NCI-H2196 treated with DMSO at 0.1 percent for 48 hours (cell line): ENCODE data around the gene MAOA.
"Not testable (repeated sequence)": the region's sequence is repeated elsewhere in the genome, so short reads cannot be mapped to it uniquely, and the experiment has no call there.

Experiments
- DNase-seq: peaks from one replicate; lab custom pipeline; 2025; ENCODE audit not compliant: unreplicated experiment; lab: John Stamatoyannopoulos, UW

The MAOA gene

DNA sequence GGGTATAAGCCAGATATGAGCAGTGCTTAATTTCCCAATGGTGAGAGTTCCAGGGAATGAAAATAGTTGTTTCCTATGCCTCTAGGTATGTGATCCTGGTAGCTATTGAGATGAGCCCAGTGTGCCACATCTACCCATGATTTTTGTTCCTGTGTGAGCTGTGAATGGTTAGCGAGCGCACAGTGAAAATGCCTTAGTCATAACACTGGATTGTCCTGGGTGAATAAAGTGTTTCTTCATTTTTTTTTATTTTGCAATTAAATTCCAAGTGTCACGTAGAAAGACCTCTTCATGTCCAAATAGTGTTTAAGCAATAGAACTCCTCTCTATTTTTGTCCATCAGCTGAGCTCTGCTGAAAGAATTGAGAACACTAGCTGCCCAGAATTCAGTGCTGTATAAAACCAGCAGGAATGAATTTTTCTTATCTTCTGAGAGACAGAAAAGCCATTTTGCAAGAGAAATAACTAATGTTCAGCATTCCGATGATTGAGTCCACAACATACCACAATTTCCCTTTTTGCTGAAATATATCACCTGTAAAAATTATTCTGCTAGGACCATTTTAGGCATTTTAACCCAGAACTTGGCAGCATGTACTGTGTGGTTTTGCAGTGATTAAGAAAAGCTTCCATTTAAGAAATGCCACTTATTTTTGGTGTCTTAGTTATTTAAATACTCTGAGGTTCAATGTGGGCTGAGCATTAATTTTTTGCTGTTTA lies 5.6 kb downstream of the MAOA start:
- DNase-seq: no peak

DNA sequence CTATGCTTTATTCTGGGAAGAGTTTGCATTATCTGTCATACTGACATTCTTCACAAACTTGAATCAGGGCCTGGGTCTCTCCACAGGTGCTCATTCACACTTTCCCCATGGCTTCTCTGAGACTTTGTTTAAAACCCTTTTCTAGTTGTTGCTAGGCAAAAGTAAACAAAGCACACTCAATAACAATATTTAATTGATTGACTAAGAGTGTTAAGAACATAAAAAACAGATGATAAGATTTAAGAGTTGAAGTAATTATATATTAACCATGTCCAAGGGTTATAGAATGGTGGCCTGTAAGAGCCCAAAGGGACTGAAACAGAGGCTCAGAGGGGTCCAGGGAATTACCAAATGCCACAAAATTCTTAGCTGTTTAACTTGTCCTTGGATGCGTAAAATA lies 7.1 kb downstream of the MAOA start:
- no peak for DNase-seq

DNA sequence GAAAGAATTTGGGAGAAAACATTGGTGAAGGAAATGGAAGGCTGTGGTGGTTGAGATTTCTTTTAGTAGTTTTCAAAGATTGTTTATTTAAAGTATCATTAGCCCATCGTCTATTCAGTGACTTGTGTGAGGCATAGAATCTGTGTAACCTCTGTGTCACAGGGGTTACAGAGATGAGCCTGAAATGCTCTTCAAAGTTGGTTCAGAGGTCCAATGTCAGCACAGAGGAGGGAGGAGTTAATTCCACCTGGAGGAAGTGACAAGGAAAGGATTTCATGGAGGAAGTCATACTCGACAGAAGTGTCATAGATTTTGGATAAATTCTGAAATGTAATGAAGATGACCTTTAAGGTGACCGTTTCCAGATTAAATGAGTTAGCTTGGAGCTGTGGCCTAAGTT lies 8.2 kb downstream of the MAOA start:
- no peak for DNase-seq

DNA sequence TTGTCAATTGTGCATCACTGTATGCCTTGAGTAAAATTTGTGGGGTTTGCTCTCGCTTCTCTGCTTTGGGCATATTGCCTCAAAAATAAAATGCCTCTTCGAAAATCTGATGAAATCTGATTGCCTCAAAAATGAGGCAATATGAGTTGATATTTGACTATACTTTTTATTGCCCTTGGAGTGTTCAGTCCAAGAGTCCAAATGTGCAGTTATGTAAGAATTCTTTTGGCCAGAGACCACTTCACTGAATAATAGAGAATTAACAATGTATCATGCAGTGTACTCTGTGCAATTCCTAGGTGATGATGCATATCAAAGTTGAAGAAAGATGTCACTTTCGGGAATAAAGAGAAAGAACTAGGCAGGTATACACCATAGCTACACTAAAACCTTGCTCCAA lies 8.6 kb downstream of the MAOA start:
- DNase-seq: no peak

DNA sequence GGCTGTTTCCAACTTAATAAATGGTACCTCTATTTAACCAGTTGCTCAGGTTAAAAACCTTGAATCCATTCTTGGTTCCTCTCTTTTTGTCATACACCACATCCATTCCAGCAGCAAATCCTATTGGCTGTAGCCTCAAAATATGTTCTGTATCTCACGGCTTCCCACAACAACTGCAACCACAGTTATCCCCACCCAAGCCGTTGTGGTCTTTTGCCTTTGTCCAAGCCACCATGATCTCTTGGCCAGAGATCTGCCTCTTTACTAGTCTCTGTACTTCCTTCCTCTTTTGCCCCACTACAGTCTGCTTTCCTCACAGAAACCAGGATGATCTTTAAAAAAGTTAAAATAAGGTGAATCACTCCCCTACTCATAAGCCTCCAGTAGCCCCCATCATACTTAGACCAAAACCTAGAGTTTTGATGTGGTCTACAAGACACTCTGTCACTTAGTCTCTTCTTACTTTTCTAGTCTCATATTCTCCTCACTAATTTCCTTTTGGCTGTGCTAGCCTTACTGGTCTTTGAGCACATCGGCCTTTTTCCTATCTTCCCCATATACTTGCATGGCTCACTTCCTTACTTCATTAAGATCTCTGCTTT lies 10.3 kb downstream of the MAOA start:
- no peak for DNase-seq

DNA sequence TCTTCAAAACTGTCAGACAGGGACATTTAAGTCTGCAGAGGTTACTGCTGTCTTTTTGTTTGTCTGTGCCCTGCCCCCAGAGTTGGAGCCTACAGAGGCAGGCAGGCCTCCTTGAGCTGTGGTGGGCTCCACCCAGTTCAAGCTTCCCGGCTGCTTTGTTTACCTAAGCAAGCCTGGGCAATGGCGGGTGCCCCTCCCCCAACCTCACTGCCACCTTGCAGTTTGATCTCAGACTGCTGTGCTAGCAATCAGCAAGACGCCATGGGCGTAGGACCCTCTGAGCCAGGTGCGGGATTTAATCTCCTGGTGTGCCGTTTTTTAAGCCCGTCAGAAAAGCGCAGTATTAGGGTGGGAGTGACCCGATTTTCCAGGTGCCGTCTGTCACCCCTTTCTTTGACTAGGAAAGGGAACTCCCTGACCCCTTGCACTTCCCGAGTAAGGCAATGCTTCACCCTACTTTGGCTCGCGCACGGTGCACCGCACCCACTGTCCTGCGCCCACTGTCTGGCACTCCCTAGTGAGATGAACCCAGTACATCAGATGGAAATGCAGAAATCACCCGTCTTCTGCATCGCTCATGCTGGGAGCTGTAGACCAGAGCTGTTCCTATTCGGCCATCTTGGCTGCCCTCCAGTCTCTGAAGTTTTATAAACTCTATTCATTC lies 20.0 kb downstream of the MAOA start:
- DNase-seq: not testable (repeated sequence)

DNA sequence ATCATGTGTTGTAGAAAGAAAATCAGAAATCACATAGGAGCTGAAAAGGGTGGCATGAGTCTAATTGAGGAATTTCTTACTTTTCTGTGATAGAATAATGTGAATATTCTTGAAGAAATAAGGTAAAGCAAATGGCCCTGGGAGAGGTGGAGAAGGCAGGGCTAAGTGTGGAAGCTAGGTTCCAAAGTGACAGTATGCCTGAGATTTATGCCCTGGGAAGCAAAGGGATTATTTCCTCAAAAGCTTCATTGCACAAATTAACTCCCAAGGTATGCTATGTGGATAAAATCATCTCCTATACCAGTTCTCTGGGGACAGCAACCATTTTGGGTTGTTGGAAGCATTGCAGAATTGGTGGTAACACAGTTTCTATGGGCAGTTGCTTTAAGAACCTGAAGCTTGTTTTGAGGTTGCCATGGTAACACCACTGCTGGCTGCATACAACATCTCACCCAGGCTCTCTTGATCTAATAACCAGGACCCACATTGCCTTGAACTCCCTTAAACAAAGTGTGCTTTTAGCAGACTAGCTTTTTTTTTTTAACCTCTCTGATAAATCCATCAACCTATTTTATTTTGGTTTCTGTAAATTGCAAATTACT lies 21.0 kb downstream of the MAOA start:
- DNase-seq: no peak

DNA sequence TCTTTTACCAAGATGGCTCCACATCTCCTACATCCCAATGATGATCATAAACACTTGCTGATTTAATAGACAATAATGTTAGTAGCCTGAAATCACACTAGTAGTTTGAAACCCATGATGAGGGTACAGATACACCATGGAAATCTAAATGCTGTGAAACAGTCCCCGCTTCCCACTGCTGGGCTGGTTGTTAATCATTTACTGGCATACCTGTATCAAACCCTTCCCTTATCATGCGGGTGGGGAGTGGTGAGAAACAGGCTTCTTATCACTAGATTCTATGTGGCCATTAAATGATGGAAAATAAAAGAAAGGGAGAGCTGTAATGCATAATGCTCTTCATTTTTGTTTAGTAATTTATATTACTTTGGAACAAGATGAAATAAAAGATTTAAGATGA lies 21.9 kb downstream of the MAOA start:
- no peak for DNase-seq

DNA sequence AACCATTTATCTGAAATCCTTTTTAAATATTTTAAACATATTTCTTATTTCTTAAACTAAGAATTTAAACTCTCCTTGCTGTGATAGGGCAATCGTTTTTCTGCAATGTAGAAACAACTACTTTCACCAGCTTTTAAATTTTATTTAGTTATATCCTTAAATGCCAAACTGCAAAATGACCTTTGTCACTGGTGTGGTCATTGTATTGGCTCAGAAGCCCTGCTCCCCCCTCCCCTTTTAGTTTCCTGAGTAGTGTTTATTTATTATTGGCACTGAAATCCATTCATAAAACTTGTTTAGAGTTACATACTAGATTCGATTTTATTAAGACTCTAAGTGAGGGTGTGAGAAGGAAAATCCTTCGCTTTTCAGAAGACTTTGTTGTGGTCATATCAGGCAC lies 23.0 kb downstream of the MAOA start:
- DNase-seq: no peak

DNA sequence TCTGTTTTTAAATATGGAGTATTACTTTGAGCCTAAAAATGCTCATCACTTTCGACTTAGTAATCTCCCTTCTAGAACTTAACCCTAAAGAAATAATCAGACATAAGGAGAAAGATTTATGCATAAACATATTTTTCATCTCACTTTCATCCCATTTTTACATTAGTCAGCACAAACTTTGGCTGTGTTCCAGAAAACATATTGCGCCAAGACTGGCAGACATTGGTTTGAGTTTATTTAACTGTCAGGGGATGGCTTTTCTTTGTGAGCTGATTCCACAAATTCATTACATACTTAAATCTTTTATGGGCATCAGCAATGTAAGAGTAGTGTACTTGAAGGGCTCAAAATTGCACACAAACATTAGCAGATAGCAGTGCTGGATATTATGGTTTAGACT lies 23.7 kb downstream of the MAOA start:
- DNase-seq: no peak

DNA sequence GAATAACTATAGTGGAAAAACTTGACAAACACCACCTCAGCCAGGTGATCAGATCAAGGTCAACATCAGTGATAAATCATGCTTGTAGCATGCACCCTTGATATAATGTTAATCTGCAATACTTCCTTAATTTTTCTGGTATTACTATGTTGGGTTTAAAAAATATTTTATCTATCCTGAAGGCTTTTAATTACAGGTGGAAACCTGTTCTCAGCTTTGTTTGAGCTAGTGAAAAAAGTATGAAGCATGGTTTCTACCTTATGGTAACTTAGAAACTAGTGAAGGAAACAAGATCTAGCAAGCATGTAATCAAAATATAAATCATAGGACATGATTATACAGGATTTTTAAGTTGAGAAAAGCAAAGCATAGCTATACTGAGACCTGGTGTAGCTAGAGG lies 26.6 kb downstream of the MAOA start:
- no peak for DNase-seq

DNA sequence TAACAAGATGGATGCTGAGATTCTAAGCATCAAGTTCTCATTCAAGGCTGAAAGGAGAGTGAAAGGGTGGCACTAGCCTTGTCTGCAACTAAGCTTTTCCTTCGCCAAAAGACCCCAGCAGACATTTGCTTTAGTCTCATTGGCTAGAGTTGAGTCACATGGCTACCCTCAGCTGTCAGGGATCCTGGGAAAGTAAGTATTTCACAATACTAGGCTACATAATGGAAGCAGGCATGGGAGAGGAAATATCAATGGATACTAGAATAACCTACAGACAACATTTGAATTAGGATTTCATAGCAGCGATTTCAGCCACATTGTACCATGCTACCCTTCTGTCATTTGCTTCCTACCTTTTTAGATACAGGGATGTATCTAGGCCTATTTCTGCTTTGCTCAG lies 29.1 kb downstream of the MAOA start:
- DNase-seq: no peak

DNA sequence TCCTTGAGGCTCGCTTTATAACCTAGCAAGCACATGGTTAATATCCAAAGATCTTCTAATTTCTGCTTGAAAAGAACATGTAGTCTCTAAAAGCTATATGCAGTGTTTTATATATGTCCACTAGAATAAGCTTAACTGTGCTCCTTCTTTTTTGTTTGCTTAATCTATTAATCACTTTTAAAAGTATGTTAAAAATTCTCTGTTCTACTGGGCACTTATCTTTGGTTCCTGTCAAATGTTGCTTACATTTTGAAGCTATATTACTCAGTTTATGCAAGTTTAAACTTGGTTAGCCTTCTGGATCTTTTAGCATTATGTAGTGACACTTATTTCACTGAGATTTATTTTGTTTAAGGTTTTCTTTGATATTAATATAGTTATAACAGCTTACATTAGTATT lies 32.5 kb downstream of the MAOA start:
- no peak for DNase-seq

DNA sequence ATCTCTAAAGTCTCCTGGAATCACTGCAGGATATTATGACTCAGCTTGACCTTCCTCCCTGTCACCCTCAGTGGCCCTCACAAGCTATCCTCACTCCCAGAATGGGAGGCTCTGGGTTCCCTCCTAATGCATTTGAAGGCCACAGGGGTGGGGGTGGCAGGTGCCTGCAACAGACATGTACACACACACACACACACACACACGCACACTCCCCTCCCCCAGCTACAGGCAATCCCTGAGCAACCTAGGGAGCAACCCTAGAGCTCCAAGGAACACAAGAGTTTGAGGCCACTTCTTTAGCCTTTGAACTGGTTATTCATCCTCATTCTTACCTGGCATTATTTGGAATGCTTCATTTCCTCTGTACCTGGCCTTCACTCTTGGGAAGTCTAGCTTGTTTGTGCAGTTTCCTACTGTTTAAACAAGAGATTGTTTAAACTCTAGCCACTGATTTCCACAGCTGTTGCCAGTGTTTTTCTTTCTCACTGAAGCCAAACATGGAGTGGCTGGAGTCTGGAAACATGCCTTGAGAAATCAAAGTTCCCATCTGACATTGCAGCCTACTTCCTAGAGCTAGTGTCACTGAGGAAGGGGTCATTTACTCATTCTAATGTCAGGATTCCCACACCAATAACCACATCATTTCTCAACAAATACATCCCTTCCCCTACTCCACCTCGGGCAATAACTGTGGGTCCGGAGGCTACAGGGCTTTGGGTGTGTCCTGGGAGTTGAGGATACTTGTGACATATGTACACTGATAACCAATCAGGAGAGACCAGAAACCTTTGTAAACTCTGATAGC lies 37.7 kb downstream of the MAOA start:
- no peak for DNase-seq

DNA sequence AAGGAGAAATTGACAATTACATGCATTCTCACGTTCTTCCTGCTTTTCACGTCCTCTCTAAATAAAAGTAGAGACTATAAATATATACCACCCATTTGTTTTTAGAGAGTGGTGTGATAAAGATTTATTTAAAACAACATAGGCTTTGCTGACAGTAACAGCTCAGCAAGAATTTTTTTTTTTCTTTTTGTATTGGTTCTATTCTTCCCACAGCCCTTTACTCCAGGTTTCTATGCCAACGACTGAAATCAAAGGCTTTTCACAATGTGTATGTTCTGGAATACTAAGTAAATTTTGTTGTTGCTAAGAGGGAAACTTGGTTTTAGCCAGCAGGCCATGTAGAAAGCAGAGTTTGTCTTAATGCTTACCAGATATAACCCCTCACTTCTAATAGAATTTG lies 43.4 kb downstream of the MAOA start:
- DNase-seq: no peak

DNA sequence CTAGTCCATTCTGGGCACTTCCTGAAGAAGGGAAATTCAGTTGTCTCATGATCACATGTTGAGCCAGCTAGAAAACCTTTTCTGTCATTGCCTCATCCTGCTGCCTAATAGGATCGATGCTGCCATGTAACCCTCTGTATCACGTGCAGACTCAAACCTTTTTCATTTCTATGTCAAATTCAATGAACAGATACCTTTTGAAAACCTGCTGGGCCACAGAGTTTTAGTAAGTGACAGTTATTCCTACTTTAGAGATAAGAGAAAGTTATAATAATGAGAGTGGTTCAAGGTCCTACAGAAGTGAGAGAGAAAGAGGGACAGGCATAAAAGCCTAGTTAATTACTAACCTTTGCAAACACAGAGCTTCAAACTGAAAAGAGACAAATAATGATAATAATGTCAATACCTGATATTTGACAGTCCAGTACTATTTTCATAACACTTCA lies 46.0 kb downstream of the MAOA start:
- DNase-seq: no peak

DNA sequence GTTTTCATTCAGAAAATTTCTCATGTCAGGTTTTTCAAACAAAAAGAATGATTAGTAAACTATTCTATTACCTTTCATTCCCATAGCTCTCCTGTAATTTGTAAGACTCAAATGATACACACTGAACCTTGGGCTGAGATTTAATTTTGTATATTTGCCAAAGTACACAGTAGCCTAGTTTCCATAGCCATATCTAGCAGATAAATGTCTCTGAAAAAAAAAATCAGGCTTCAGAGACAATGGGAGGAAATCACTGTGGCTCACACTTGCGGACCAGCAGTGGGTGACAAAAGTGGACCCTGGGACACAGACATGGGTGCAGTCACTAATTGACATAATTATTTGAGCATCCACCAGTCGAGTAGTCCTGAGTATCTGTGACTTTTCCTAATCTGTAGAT lies 46.6 kb downstream of the MAOA start:
- DNase-seq: no peak

DNA sequence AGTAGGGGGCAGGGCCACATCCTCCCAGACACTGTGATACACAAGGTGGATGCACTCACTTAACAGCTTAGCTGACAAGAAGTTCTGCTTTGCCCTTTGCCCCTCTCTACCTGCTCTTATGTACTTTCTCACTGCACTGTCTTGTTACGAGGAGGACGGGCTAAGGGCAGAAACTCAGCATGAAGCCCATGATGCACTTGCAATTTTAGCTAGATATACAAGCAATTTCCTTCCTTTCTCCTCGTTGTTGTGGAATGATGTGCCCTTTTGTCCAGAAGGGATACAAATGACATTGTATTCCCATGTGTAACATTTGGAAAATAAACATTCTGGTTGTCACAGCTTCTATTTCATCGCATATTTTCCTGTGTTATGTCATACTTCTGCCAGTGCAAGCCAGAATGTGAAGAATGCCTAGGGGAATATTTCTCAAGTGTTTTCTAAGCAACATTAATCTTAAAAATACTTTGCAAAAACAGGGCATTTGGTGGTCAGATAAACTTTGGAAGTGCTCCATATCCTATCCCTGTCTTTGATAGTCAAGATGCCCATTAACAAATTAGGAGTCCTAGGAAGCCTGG lies 47.2 kb downstream of the MAOA start:
- no peak for DNase-seq

DNA sequence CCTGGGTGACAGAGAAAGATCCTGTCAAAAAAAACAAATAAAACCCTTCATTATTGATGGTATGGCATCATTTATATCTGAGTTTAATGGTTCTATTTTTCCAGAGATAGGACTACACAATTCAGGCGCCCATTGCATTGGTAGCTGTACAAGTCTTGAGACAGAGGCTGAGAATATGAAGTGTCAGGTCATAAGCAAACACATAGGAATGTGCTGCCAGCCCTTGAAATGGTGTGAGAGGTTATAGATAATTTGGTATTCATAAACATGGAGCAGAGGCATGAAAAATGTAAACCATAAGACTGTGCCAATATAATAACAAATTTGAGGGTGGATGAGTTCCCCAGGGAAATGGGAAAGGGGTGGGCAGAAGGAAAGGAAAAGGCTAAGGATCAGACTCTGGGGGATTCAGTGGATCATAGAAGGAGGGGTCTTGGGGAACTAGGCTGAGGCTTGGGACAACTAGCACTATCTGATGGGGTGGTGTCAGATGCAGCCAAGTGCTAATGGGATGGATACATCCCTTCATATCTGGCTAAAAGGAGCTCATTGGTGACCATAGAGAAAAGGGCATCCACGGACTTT lies 50.8 kb downstream of the MAOA start:
- no peak for DNase-seq

DNA sequence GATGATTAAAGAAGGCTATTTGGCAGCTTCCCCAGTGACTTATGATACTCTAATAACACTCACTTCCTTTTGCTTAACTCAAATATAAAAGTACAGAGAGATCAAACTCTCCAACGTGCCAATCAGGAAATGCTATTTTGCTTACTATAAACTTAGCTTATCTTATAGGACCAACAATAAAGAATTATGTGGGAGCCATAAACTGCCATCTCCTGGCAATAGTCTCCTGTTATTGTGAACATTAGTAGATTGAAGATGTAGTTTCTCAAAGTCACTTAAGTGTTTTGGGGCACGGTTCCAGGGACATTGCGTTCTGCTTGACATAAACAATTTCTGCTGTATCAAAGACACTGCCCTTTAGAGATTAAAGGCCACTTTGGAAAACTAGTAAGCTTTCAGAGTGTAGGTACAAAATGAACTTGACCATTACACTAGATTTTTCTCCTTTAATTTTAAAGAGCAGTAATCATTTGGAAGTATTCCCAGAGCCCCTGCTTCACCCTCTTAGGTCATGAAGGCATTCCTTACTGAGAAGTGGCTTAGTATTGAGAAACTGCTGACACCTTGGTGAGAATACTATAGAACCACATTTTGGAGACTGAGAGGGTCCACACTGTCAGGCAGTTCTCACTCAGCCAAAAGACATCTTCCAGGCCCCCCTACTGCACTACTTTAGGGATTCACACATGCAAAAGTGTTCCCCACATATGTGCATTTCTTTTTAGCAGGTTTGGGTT lies 51.9 kb downstream of the MAOA start:
- no peak for DNase-seq
